Peyer's patch (tissue), 4 donors: ENCODE measurements around the gene NOC2L. TPM values are rescaled to one million over a fixed set of nuclear protein-coding genes. Genes with fewer than 3 reads are reported as not detected.

Experiments
- DNase-seq, 3 donors: peaks; one replicate each; pipeline ENCODE4 v3.0.0-alpha.2; 2017 to 2019
- H3K27ac ChIP-seq, 4 donors: fragments of 200-600 bp; sonication (generic); one replicate each; pipeline ENCODE4 v1.5.1; 2016 to 2019
- H3K27me3 ChIP-seq, 2 donors: fragments of 200-600 bp; sonication (generic); one replicate each; pipeline ENCODE4 v1.5.1; 2019
- H3K36me3 ChIP-seq, 3 donors: fragments of 200-600 bp; sonication (generic); one replicate each; pipeline ENCODE4 v1.5.1; 2016 to 2019
- H3K4me1 ChIP-seq, 4 donors: fragments of 200-600 bp; sonication (generic); one replicate each; pipeline ENCODE4 v1.5.1; 2016 to 2019
- H3K4me3 ChIP-seq, 4 donors: fragments of 200-600 bp; sonication (generic); 1 replicate in 3 of 4; 2 replicates in 1 of 4; pipeline ENCODE4 v1.5.1; 2016 to 2019; ENCODE audit warnings: mild to moderate bottlenecking in 1 of 4
- H3K9me3 ChIP-seq, 4 donors: fragments of 200-600 bp; sonication (generic); one replicate each; pipeline ENCODE4 v1.5.1; 2016 to 2019; ENCODE audit warnings: mild to moderate bottlenecking in 1 of 4
- CTCF ChIP-seq, 6 experiments: fragments of 450-650 bp in 4 of 6; fragments of 200-600 bp in 2 of 6; sonication (generic) in 1 of 6; IDR thresholded peaks; one replicate each; pipeline ENCODE4 v1.5.1; 2017 to 2019; ENCODE audit warnings: antibody characterized with exemption in 6 of 6, mild to moderate bottlenecking in 3 of 6, moderate library complexity in 1 of 6
- POLR2A ChIP-seq, 2 donors: fragments of 450-650 bp; IDR thresholded peaks; one replicate each; pipeline ENCODE4 v1.5.1; 2017; ENCODE audit warnings: antibody characterized with exemption in 2 of 2, mild to moderate bottlenecking in 2 of 2, moderate library complexity in 2 of 2
- total RNA-seq, 4 donors: library from RNA; depleted of rRNA; stranded (reverse); fragments of >200 nt; gene quantifications; one replicate each; pipeline ENCODE4 v1.1.0, GENCODE V29; 2016

NOC2L gene
- total RNA-seq, 4 donors from 2014 or later: 18.2 to 58.6 (median 39.9) TPM

GRCh38 chr1:998995-999724, 40.1 kb upstream of the NOC2L start:
- H3K4me3 ChIP-seq: peak overlapping the region; percentile 31 to 59 (median 57)
- H3K9me3 ChIP-seq: no peaks in the 10 kb centered on the region
- no peaks in the 10 kb centered on the region for H3K36me3 ChIP-seq
- peak in 2 of 3 donors; percentile 49 to 59 for DNase-seq
- H3K4me1 ChIP-seq: peaks cover 0 to 41% (median 25%) of the 10 kb centered on the region in 4 donors
- H3K27me3 ChIP-seq: peaks cover 0 to 30% of the 10 kb centered on the region in 2 donors
- TF ChIP-seq POLR2A (IDR thresholded peaks at IDR 0.05): no peak
- H3K27ac ChIP-seq: peak overlapping the region; percentile 38 to 93 (median 82)

GRCh38 chr1:998745-998994, 39.6 kb upstream of the NOC2L start:
- Histone ChIP-seq H3K4me1 (peaks cover 0 to 41% (median 25%) of the 10 kb centered on the region in 4 donors), H3K4me3 (peak overlapping the region; percentile 31 to 59 (median 57)), H3K27ac (peak overlapping the region in 1 of 4 donors; percentile 93), H3K9me3 (no peaks in the 10 kb centered on the region), H3K36me3 (no peaks in the 10 kb centered on the region), H3K27me3 (peaks cover 0 to 30% of the 10 kb centered on the region in 2 donors)
- peak in 1 of 3 donors; percentile 49 for DNase-seq
- TF ChIP-seq POLR2A (IDR thresholded peaks at IDR 0.05): no peak
- no peak for TF ChIP-seq CTCF (IDR thresholded peaks at IDR 0.05)

- Histone ChIP-seq H3K27ac (no peak overlapping the region), H3K36me3 (no peaks in the 10 kb centered on the region), H3K4me1 (peaks cover 0 to 41% (median 25%) of the 10 kb centered on the region in 4 donors), H3K9me3 (no peaks in the 10 kb centered on the region), H3K27me3 (peaks cover 0 to 30% of the 10 kb centered on the region in 2 donors), H3K4me3 (peak overlapping the region; percentile 31 to 59 (median 57))
- TF ChIP-seq CTCF (IDR thresholded peaks at IDR 0.05) (no peak), POLR2A (IDR thresholded peaks at IDR 0.05) (no peak)
- no peak for DNase-seq
Measured at GRCh38 chr1:997993-998744, 39.1 kb upstream of the NOC2L start.

- peaks cover 0 to 30% of the 10 kb centered on the region in 2 donors for H3K27me3 ChIP-seq
- no peaks in the 10 kb centered on the region for H3K36me3 ChIP-seq
- peak overlapping the region in 1 of 4 donors; percentile 57 for H3K4me3 ChIP-seq
- no peak for DNase-seq
- no peak overlapping the region for H3K27ac ChIP-seq
- peaks cover 0 to 41% (median 25%) of the 10 kb centered on the region in 4 donors for H3K4me1 ChIP-seq
- H3K9me3 ChIP-seq: no peaks in the 10 kb centered on the region
- no peak for TF ChIP-seq CTCF (IDR thresholded peaks at IDR 0.05)
- no peak for TF ChIP-seq POLR2A (IDR thresholded peaks at IDR 0.05)
Measured at GRCh38 chr1:997713-997992, 38.6 kb upstream of the NOC2L start.

GRCh38 chr1:996851-997712, 38.0 kb upstream of the NOC2L start:
- H3K4me3 ChIP-seq: no peak overlapping the region
- H3K36me3 ChIP-seq: no peaks in the 10 kb centered on the region
- peaks cover 0 to 41% (median 25%) of the 10 kb centered on the region in 4 donors for H3K4me1 ChIP-seq
- H3K27me3 ChIP-seq: peaks cover 0 to 30% of the 10 kb centered on the region in 2 donors
- TF ChIP-seq POLR2A (IDR thresholded peaks at IDR 0.05): no peak
- no peak for TF ChIP-seq CTCF (IDR thresholded peaks at IDR 0.05)
- H3K9me3 ChIP-seq: peaks cover 0 to 2% (median 0%) of the 10 kb centered on the region in 4 donors
- H3K27ac ChIP-seq: no peak overlapping the region
- peak in 1 of 3 donors; percentile 50 for DNase-seq
